ENCODE results near the gene DOCK9.
"Not testable (repeated sequence)": the region's sequence is repeated elsewhere in the genome, so short reads cannot be mapped to it uniquely, and the experiment has no call there.

The DOCK9 gene

DNA sequence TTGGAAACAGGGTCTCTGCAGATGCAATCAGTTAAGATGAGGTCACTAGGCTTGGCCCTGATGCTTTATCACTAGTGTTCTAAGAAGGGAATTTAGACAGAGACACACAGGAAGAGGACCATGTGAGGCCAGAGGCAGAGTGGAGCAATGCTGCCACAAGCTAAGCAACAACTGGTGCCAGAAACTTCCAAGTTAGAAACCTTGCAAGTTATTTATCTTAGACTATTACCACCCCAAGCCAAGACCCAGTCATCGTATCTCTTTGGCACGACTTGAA, 81.1 kb downstream of the DOCK9 start:
- H4K20me1 ChIP-seq (ENCODE audit: insufficient read depth) = no peaks in the 10 kb centered on the region
- H3K36me3 ChIP-seq (ENCODE audit: insufficient read depth) = no peaks in the 10 kb centered on the region
- no peak overlapping the region for H3K27ac ChIP-seq
- H3K4me3 ChIP-seq (IDR thresholded peaks at IDR 0.05; ENCODE audit: insufficient read depth, low read depth, low read length) = no peak overlapping the region
- TF ChIP-seq, protein P1, sequence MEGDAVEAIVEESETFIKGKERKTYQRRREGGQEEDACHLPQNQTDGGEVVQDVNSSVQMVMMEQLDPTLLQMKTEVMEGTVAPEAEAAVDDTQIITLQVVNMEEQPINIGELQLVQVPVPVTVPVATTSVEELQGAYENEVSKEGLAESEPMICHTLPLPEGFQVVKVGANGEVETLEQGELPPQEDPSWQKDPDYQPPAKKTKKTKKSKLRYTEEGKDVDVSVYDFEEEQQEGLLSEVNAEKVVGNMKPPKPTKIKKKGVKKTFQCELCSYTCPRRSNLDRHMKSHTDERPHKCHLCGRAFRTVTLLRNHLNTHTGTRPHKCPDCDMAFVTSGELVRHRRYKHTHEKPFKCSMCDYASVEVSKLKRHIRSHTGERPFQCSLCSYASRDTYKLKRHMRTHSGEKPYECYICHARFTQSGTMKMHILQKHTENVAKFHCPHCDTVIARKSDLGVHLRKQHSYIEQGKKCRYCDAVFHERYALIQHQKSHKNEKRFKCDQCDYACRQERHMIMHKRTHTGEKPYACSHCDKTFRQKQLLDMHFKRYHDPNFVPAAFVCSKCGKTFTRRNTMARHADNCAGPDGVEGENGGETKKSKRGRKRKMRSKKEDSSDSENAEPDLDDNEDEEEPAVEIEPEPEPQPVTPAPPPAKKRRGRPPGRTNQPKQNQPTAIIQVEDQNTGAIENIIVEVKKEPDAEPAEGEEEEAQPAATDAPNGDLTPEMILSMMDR (conservative IDR thresholded peaks at IDR 0.05; ENCODE audit: low read depth, low read length) = no peak
- H3K4me1 ChIP-seq (ENCODE audit: low read depth, poor library complexity, severe bottlenecking) = no peaks in the 10 kb centered on the region
- no peaks in the 10 kb centered on the region for H3K27me3 ChIP-seq (ENCODE audit: insufficient read depth, low read depth)
- H3K9ac ChIP-seq = no peak overlapping the region
- no peak overlapping the region for H3K4me2 ChIP-seq
- H3K79me2 ChIP-seq (ENCODE audit: insufficient read depth, low read depth) = no peaks in the 10 kb centered on the region
- H2AFZ ChIP-seq (ENCODE audit: low read depth) = no peak overlapping the region

DNA sequence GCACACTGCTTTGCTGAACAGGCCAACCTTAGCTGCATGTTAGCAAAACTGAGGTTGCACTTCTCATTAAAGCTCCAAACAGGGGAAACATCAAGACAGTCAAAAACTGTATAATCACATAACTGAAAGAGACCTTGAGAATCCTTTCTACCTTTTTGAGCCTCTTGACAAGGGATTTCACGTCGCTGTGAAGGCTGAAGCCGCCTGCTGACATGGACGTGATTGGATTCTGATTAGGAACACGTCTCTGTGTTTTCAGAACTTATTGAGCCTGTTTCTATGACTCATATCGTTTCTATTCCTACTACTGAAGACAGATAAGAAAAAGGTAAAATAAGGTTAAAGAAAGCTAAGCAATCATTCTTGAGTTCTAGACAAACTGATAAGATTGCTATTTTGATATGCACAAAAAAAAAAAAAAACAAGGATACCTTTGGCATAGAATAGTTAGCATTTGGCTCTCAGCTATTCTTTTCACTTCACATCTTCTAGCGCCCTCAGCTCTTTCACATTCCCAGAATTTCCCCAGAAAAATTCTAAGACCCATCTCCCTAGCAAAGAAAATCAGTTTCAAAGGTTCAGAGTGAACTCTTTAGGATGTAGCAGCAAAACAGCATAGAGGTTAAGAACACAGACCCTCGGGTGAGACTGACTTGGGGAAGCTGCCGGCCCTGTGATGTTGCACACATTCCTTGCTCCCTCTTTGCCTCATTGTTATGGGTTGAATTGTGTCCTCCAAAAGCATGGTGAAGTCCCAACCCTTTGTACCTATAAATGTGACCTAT, 81.6 kb downstream of the DOCK9 start:
- Histone ChIP-seq H3K4me2 (no peak overlapping the region), H2AFZ (ENCODE audit: low read depth) (no peak overlapping the region), H3K9ac (no peak overlapping the region), H3K36me3 (ENCODE audit: insufficient read depth) (no peaks in the 10 kb centered on the region), H3K4me1 (ENCODE audit: low read depth, poor library complexity, severe bottlenecking) (no peaks in the 10 kb centered on the region), H3K79me2 (ENCODE audit: insufficient read depth, low read depth) (no peaks in the 10 kb centered on the region), H3K27me3 (ENCODE audit: insufficient read depth, low read depth) (no peaks in the 10 kb centered on the region), H3K4me3 (IDR thresholded peaks at IDR 0.05; ENCODE audit: insufficient read depth, low read depth, low read length) (no peak overlapping the region), H3K27ac (no peak overlapping the region), H4K20me1 (ENCODE audit: insufficient read depth) (no peaks in the 10 kb centered on the region)
- TF ChIP-seq, protein P1 (conservative IDR thresholded peaks at IDR 0.05; ENCODE audit: low read depth, low read length) = no peak

DNA sequence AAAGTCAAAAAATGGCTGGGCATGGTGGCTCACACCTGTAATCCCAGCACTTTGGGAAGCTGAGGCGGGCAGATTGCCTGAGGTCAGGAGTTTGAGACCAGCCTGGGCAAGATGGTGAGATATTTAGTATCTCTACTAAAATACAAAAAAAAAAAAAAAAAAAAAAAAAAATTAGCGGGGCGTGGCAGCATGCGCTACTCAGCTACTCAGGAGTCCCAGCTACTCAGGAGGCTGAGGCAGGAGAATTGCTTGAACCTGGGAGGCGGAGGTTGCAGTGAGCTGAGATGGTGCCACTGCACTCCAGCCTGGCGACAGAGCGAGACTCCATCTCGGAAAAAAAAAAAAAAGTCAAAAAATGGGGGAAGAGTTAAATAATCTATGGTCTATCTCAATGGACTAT, 83.0 kb downstream of the DOCK9 start:
- H3K4me2 ChIP-seq; H2AFZ ChIP-seq (ENCODE audit: low read depth); H3K4me1 ChIP-seq (ENCODE audit: low read depth, poor library complexity, severe bottlenecking); H3K36me3 ChIP-seq (ENCODE audit: insufficient read depth); H4K20me1 ChIP-seq (ENCODE audit: insufficient read depth); H3K9ac ChIP-seq; H3K27me3 ChIP-seq (ENCODE audit: insufficient read depth, low read depth); H3K27ac ChIP-seq; H3K4me3 ChIP-seq (IDR thresholded peaks at IDR 0.05; ENCODE audit: insufficient read depth, low read depth, low read length); H3K79me2 ChIP-seq (ENCODE audit: insufficient read depth, low read depth): not testable (repeated sequence)

DNA sequence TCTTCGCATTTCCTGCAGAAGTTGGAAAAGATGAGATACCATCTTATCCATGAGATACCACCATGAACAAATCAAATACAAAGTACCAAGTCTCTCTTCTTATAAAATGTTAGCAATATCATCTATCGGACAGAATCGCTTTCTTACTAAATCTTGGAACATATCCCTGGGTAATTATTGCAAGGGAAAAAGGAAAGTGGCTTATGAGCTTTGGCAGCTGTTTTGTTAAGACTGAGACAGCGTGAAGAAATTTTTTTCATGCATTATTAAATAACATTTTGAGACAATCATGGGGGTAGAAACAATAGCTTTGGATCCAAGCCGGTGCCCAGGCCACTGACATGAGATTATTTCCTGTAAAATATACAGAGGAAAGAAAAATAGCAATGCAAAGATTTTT, 84.5 kb downstream of the DOCK9 start:
- Histone ChIP-seq H3K27me3 (ENCODE audit: insufficient read depth, low read depth) (no peaks in the 10 kb centered on the region), H3K36me3 (ENCODE audit: insufficient read depth) (no peaks in the 10 kb centered on the region), H3K9ac (no peak overlapping the region), H2AFZ (ENCODE audit: low read depth) (no peak overlapping the region), H3K4me2 (no peak overlapping the region), H3K79me2 (ENCODE audit: insufficient read depth, low read depth) (no peaks in the 10 kb centered on the region), H3K4me1 (ENCODE audit: low read depth, poor library complexity, severe bottlenecking) (peaks cover 24% of the 10 kb centered on the region), H4K20me1 (ENCODE audit: insufficient read depth) (no peaks in the 10 kb centered on the region), H3K4me3 (IDR thresholded peaks at IDR 0.05; ENCODE audit: insufficient read depth, low read depth, low read length) (no peak overlapping the region), H3K27ac (no peak overlapping the region)
- TF ChIP-seq, protein P1 (conservative IDR thresholded peaks at IDR 0.05; ENCODE audit: low read depth, low read length) = no peak

DNA sequence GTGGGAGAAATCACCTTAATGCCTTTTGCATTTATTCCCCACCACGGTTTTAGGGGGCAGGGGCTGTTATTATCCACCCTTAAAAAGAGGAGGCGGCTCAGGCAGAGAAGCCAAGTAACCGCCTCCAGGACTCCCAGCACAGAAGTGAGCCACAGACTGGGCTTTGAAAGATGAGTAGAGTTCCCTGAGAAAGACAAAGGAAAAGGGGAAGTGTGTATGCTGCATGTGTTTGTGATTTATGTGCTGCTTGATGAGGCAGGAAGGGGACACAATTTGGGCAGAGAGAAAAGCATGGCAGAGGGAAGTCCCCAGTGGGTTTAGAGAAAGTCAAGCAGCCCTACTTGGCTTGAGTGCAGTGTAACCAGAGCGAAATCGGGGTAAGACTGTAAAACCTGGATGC, 85.0 kb downstream of the DOCK9 start:
- Histone ChIP-seq H3K79me2 (ENCODE audit: insufficient read depth, low read depth) (no peaks in the 10 kb centered on the region), H2AFZ (ENCODE audit: low read depth) (no peak overlapping the region), H3K27me3 (ENCODE audit: insufficient read depth, low read depth) (no peaks in the 10 kb centered on the region), H3K4me3 (IDR thresholded peaks at IDR 0.05; ENCODE audit: insufficient read depth, low read depth, low read length) (no peak overlapping the region), H4K20me1 (ENCODE audit: insufficient read depth) (no peaks in the 10 kb centered on the region), H3K4me1 (ENCODE audit: low read depth, poor library complexity, severe bottlenecking) (peaks cover 28% of the 10 kb centered on the region), H3K4me2 (no peak overlapping the region), H3K9ac (no peak overlapping the region), H3K36me3 (ENCODE audit: insufficient read depth) (no peaks in the 10 kb centered on the region), H3K27ac (no peak overlapping the region)
- TF ChIP-seq, protein P1 (conservative IDR thresholded peaks at IDR 0.05; ENCODE audit: low read depth, low read length) = no peak
